GM18499 (cell line): ENCODE measurements around the gene BEND6.
A peak's percentile ranks its signal among the peaks of the same experiment; 100 is the strongest.

Experiments used
- ATAC-seq: cut with Tn5 transposase; IDR thresholded peaks from one replicate; pipeline ENCODE4 v1.9.1; 2021; ENCODE audit warnings: moderate number of reproducible peaks; ENCODE audit not compliant: insufficient read depth, unreplicated experiment

The BEND6 gene

DNA sequence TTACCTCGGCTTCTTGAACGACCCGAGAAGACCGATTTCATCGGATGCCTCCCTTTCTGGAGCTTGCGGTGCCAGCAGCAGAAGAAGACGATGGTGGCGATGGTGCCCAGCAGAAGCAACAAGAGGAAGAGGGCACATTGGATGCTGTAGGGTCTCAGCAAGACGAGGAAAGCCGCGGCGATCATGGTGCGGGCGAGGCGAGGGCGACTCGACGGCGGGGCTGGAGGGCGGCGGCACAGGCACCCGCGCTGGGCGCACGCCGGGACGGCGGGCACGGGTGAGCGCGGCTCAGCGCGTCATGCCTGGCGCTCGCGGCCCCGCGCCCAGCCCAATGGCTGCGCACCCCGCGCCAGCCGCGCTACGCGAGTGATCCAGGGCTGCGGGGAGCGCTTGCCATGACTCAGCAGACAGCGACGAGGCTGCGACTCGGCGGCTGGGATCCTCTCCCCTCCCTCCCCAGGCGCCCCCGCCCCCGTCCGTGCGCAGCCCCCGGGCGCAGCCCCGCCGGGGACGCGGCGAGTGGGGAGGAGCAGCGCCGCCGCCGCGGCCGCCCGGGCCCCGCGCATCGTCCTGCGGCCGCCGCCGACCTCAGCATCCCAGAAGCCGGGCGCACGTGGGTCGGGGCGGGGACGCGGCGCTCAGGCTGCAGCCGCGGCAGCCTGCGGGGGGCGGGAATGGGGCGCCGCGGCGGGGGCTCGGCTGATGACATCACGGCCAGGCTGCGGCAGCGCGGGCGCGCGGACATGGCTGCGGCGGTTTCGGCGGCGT is at the start of gene BEND6:
TSS of gene BEND6 (plus strand) at position 705 of the 768 bp plus-strand sequence. CDS start 26,704 bp downstream, outside the sequence.
- ATAC-seq = peak; percentile 18

- no peak for ATAC-seq
These were observed 49.5 kb upstream of the BEND6 start for GRCh38 chr6:56905378-56905777.

DNA sequence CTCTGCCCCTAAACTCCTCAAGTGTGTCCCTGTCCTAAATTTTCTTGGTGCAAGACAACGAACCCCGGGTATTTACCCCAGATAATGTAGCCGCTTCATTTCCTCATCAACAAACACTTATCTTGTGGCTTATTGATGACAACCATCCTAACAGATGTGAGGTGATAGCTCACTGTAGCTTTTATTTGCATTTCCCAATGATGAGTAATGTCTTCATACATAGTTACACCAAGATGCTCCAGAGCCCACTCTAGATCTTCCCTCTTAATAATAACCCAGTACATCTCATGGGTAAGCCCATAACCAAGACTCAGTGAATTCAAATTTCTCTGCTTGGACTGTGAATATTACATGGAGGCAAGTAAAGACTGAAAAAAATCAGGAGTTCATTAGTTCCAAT is 48.2 kb upstream of the BEND6 start:
- no peak for ATAC-seq

- no peak for ATAC-seq
These were observed 45.6 kb upstream of the BEND6 start for GRCh38 chr6:56909115-56909907.

DNA sequence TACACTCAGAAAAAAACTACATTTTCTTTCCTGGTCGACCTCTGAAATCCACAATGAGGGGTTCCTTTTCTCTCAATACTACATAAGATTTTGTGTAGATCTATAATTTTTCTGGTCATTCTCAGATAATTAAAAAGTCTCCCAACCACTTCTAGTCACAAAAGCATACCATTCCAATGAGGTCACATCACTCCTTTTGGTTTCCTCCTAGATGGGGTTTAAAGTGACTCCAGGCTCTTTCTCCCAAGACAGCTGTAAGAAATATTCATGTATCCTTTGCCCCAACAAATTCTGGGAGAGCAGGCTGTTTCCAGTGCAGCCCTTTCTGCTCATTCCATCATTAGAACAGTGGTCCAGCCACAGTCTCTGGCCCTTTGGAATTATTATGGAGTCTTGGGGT is 43.1 kb upstream of the BEND6 start:
- ATAC-seq = no peak

DNA sequence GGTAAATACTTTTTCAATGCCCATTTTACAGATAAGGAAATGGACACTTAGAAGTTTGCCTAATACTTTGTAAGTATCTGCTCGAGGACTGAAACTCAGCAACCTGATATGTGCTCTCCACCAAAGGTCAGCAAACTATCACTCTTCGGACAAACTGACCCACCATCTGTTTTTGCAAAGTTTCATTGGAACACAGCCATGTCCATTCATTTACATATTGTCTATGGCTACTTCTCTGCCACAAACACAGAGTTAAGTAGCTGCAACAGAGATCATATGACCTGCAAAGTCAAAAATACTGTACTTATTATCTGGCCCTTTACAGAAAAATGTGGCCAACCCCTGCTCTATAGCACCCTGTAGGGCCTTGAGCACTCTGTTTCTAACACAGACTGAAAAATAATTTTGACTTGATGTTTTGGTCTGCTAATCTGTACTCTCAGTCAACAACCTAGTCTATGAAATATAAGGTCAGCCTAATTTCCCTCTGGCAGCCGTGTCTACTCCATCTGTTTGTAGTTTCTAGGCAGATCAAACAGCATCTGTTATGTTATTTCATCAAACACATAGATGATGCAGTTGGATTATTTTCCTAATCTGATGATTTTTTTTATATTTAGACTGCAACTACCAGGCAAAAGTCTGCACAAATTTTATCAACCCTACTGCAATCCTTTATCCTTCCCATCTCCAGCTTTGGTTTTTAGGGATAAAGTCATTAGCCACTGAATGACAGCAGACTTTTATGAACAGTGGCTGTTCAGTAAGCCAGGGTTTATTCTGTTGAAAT is 41.4 kb upstream of the BEND6 start:
- ATAC-seq = no peak

DNA sequence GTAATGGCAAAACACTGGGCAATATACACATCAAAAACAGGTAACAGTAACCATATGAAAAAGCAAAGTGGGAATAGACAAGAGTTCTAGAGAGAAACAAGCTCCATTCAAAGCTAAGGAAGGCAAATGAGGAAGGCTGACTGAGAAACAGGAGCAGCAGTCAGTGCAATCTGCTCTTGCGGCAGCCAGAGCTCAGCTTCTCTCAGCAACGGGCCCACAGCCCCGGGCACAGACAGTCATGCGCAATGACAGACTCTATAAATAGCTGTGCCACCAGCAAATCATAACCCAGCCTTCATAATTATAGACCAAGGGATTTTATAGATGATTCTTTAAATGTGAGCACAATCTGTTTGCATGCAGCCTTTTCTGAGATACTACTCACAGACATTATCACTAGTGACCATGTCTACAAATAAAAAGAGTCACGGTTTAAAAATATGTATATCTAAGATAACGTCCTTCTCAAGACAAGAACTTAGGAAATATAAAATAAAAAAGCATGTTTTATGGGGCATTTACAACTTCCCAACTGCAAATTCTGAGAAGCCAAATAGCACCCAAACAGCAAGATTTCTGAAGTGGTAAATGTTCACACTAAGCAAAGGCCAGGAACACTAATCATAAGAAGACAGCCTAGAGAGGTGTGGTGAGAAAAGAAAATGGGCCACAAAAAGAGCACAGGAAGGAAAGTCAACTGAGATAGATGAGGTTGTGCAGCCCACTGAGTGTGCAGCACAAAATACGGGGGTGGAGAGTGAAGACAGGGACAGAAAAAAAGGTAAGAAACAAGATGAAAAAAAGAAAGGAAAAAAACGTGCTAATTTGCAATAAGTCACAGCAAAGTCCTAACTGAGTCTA is 39.9 kb upstream of the BEND6 start:
- ATAC-seq = no peak

DNA sequence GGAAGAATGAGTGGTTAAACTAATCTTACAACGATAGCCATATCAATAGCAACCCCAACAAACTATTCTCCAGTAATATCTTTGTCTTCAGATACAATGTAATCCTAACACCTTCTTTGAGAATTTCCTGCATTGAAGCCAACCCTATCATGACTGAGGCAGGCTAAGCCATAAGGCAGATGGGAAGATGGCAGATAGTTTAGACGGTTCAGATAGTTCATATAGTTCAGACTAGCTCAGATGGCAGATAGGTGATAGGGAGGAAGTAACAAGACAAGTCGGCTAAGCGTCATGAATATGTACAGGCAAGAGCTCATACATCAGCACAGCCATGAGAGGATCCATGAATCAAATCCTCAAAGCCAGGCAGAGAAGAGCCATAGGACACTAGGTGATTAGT is 39.1 kb upstream of the BEND6 start:
- no peak for ATAC-seq

- ATAC-seq = no peak
These were observed 37.9 kb upstream of the BEND6 start for GRCh38 chr6:56916849-56917551.

- no peak for ATAC-seq
These were observed 32.3 kb upstream of the BEND6 start for GRCh38 chr6:56922645-56923044.

- no peak for ATAC-seq
These were observed 31.3 kb upstream of the BEND6 start for GRCh38 chr6:56923565-56923964.

GRCh38 chr6:56927538-56928453 is 27.1 kb upstream of the BEND6 start:
- no peak for ATAC-seq

DNA sequence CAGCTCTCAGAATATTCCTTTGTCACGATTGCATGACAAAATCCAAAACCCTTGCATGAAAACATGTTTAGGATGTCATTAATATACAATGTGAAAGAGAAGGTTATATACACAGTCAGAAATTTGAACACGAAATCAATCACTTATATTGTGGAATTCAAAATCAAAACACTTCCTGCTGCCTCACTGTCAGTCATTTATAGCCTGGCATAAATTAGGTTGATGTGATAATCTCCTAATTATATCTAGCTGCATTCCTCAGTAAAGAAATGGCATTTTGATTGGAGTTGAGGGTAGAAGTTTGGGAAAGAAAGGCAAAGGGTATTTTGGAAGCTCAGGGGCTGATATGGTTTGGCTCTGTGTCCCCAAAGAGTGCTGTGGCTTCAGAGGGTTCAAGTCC is 24.1 kb upstream of the BEND6 start:
- ATAC-seq = no peak

- no peak for ATAC-seq
These were observed 21.9 kb upstream of the BEND6 start for GRCh38 chr6:56932910-56933477.

- no peak for ATAC-seq
These were observed 21.3 kb upstream of the BEND6 start for GRCh38 chr6:56933650-56934049.

- no peak for ATAC-seq
These were observed 20.0 kb upstream of the BEND6 start for GRCh38 chr6:56934876-56935275.

- no peak for ATAC-seq
These were observed 18.4 kb upstream of the BEND6 start for GRCh38 chr6:56936466-56936865.

DNA sequence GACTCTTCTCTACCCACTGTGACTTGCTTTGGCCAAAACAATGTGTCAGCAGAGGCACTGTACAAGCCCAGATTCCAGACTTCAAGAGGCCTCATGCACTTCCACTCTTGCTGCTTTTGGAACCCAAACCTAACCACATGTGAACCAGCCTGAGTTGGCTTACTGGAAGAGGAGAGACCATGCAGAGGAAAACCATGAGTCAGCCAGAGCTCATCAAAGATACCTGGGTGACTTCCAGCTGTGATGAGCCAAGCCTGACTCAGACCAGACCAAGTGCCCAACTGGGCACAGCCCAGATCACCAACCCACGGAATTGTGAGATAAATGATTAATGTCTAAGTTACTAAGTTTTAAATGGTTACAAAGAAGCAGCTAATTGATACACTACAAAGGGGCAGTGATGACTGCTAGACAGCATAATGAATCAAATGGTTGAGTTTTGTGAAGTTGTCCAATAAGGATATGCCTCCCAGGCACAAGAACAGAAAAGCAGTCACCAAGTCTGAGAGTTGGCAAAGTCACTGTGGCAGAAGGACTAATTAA is 16.2 kb upstream of the BEND6 start:
- no peak for ATAC-seq
